Pancreas (tissue), 10 donors: ENCODE results near the gene SRP14. TPM values are rescaled to one million over a fixed set of nuclear protein-coding genes. Genes with fewer than 3 reads are reported as not detected.
"Not testable (repeated sequence)": the region's sequence is repeated elsewhere in the genome, so short reads cannot be mapped to it uniquely, and the experiment has no call there.

Source experiments
- ATAC-seq, 4 donors: fragments of 200-7000 bp; cut with Tn5 transposase; one replicate each; pipeline versions ENCODE4 v1.8.0 to v1.9.1; 2020; ENCODE audit warnings: mild to moderate bottlenecking in 4 of 4, moderate library complexity in 4 of 4
- DNase-seq, 6 donors: peaks; one replicate each; pipeline ENCODE4 v3.0.0-alpha.2; 2020
- FAIRE-seq: peaks from 2 replicates; lab custom pipeline; 2012; peaks lifted over from hg19 to GRCh38; lab: Jason Lieb, UNC
- H3K27ac ChIP-seq, 4 donors: fragments of 200-600 bp; sonication (generic); 1 replicate in 3 of 4; 2 replicates in 1 of 4; pipeline versions ENCODE4 v1.5.0 to v1.8.0; 2020
- H3K27me3 ChIP-seq, 4 donors: fragments of 200-600 bp; one replicate each; pipeline ENCODE4 v1.8.0; 2021
- H3K36me3 ChIP-seq, 3 donors: fragments of 200-600 bp; sonication (generic) in 1 of 3; one replicate each; pipeline versions ENCODE4 v1.5.0 to v1.8.0; 2020 to 2021
- H3K4me1 ChIP-seq, 3 donors: fragments of 200-600 bp; one replicate each; pipeline ENCODE4 v1.8.0; 2021
- H3K4me3 ChIP-seq, 4 donors: fragments of 200-600 bp; sonication (generic) in 2 of 4; one replicate each; pipeline versions ENCODE4 v1.5.0 to v1.8.0; 2020 to 2021
- H3K9me3 ChIP-seq, 4 donors: fragments of 200-600 bp; one replicate each; pipeline ENCODE4 v1.8.0; 2021
- CTCF ChIP-seq, 4 donors: fragments of 200-600 bp; sonication (generic) in 3 of 4; IDR thresholded peaks; one replicate each; pipeline versions ENCODE4 v1.5.0 to v1.8.0; 2021; ENCODE audit warnings: antibody characterized with exemption in 4 of 4
- WGBS, 2 donors: extraction: QIAGEN DNeasy Blood & Tissue Kit; methylation state at CpG; one replicate each; pipeline ENCODE4 v1.1.7; 2013; 5-methylcytosine and 5-hydroxymethylcytosine counted together
- intact Hi-C, 3 donors: fragments of 100-400 bp; cut with DNase I; formaldehyde crosslinking; loops; one replicate each; pipeline versions ENCODE4 v1.11.1 to v1.14.2; 2022
- polyA plus RNA-seq, 2 donors: library from polyadenylated mRNA; stranded (reverse); fragments of 200-250 nt; gene quantifications; one replicate each; pipeline ENCODE4 v1.2.3, GENCODE V29; 2013
- total RNA-seq, 6 donors: library from RNA; stranded (reverse); fragmentation: NEBNext Ultra II Directional in 4 of 6; extraction: Animal tissue kit (Norgen Biotek cat#: 25700) in 4 of 6; gene quantifications; one replicate each; pipeline versions ENCODE4 v1.2.1 to v1.2.4, GENCODE V29; 2021 to 2023
- donor health status: healthy with polysubstance abuse.
- donor health status: DM: no; HTN: no; CAD: no; lungs with moderate emphysema.
- donor health status: DM: no; HTN: no; CAD: no.
- donor health status: control.
- donor health status: control.
- donor health status: Bipolar disorder and iron deficiency.
- donor health status: DM: yes; HTN: yes; CAD: no.
- donor health status: DM: no; HTN: no; CAD: no.
- donor health status: DM: no; HTN: no; CAD: no.
- donor health status: DM: yes; HTN: yes; CAD: no.

SRP14 gene
- total and polyA plus RNA-seq, 8 donors: 42.7 to 198 (median 63.1) TPM

GRCh38 chr15:39997639-39998038 is 41.3 kb downstream of the SRP14 start:
- Histone ChIP-seq H3K27me3 (no peaks in the 10 kb centered on the region), H3K27ac (no peak overlapping the region), H3K36me3 (peaks cover 0 to 20% (median 0%) of the 10 kb centered on the region in 3 donors), H3K9me3 (no peaks in the 10 kb centered on the region), H3K4me1 (peaks cover 3 to 9% (median 5%) of the 10 kb centered on the region in 3 donors), H3K4me3 (no peak overlapping the region)
- intact Hi-C loops: no loop called here
- TF ChIP-seq CTCF (IDR thresholded peaks at IDR 0.05): no peak
- ATAC-seq: no peak
- no peak for FAIRE-seq
- DNase-seq: no peak
- WGBS, 2 donors: 92 to 96% methylated on average over 6 of the region's 6 CpGs

- Histone ChIP-seq H3K9me3 (no peaks in the 10 kb centered on the region), H3K4me3 (no peak overlapping the region), H3K27me3 (no peaks in the 10 kb centered on the region), H3K27ac (no peak overlapping the region), H3K36me3 (peaks cover 0 to 22% (median 0%) of the 10 kb centered on the region in 3 donors), H3K4me1 (peaks cover 3 to 4% (median 3%) of the 10 kb centered on the region in 3 donors)
- WGBS, 2 donors: 100% methylated on average over 1 of the region's 1 CpG
- DNase-seq (no peak), FAIRE-seq (no peak), ATAC-seq (no peak)
- intact Hi-C loops: no loop called here
- no peak for TF ChIP-seq CTCF (IDR thresholded peaks at IDR 0.05)
These were observed 42.0 kb downstream of the SRP14 start for GRCh38 chr15:39997031-39997430.

DNA sequence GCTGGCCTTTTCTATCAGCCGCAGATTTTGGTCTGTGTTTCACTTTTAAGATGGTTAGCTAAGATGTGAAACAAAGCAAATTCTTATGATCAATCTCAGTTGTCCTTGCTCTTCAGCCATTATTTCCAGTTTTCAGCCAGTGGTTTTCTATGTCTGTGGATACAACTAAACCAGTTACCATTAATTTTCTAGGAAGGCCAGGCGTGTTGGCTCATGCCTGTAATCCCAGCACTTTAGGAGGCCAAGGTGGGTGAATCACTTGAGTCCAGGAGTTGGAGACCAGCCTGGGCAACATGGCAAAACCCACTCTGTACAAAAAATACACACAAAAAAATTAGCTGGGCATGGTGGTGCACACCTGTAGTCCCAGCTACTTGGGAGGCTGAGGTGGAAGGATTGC is 42.8 kb downstream of the SRP14 start:
- peaks cover 0 to 30% (median 0%) of the 10 kb centered on the region in 3 donors for H3K36me3 ChIP-seq
- FAIRE-seq: not testable (repeated sequence)
- 95 to 98% methylated on average over 2 of the region's 2 CpGs for WGBS, 2 donors

GRCh38 chr15:39992953-39993352 is 46.0 kb downstream of the SRP14 start:
- FAIRE-seq, H3K27me3 ChIP-seq, H3K4me1 ChIP-seq, ATAC-seq, H3K9me3 ChIP-seq, H3K27ac ChIP-seq, H3K4me3 ChIP-seq, intact Hi-C loops, DNase-seq: not testable (repeated sequence)
- H3K36me3 ChIP-seq: peaks cover 0 to 47% (median 0%) of the 10 kb centered on the region in 3 donors
- WGBS, 2 donors: 93 to 98% methylated on average over 5 of the region's 5 CpGs

More for the DNA sequence above, 42.8 kb downstream of the SRP14 start:
- H3K27me3 ChIP-seq, DNase-seq, H3K4me1 ChIP-seq, ATAC-seq, H3K9me3 ChIP-seq, H3K4me3 ChIP-seq, intact Hi-C loops, H3K27ac ChIP-seq: not testable (repeated sequence)

DNA sequence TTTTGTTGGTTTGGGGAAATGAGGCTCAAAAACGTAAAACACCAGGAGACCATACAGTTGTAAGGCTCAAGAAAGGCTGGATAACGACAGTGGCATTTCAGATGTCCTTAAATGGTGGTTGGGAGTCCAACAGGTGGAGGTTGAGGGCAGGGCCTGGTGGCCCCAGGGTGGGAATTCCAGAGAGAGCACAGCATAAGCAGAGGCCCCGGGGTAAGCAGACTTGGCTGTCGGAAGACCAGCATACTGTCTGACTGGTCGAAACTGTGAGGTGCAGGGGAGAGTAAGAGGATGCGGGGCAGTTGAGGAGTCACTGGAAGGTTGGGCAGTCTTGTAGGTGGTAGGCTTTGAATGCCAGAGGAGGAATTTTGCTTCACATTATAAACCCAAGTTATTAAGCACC is 48.3 kb downstream of the SRP14 start:
- Histone ChIP-seq H3K4me3 (no peak overlapping the region), H3K9me3 (no peaks in the 10 kb centered on the region), H3K27ac (no peak overlapping the region), H3K4me1 (no peaks in the 10 kb centered on the region), H3K36me3 (peaks cover 0 to 52% (median 0%) of the 10 kb centered on the region in 3 donors), H3K27me3 (no peaks in the 10 kb centered on the region)
- no peak for ATAC-seq
- no peak for DNase-seq
- intact Hi-C loops: no loop called here
- no peak for TF ChIP-seq CTCF (IDR thresholded peaks at IDR 0.05)
- no peak for FAIRE-seq
- 77 to 97% methylated on average over 6 of the region's 6 CpGs for WGBS, 2 donors

DNA sequence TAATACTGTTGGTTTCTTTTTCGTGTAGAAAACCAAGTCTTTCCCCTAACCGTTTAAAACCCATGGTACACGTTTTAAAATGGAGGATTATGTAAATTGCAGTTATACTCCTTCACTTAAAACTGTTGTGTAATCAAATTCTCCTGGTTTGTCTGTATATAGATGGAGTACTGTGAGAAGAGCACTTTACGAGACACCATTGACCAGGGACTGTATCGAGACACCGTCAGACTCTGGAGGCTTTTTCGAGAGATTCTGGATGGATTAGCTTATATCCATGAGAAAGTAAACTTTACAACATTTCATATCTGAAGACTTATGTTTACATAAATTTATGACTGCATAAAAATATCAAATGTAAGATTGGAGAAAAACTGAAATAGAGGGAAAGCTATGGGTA is 51.2 kb downstream of the SRP14 start:
- no peak overlapping the region for H3K4me3 ChIP-seq
- H3K4me1 ChIP-seq: no peaks in the 10 kb centered on the region
- TF ChIP-seq CTCF (IDR thresholded peaks at IDR 0.05): no peak
- intact Hi-C loops: no loop called here
- WGBS, 2 donors: 87 to 90% methylated on average over 7 of the region's 7 CpGs
- no peaks in the 10 kb centered on the region for H3K27me3 ChIP-seq
- FAIRE-seq (no peak), DNase-seq (no peak), ATAC-seq (no peak)
- H3K36me3 ChIP-seq: peaks cover 0 to 47% (median 0%) of the 10 kb centered on the region in 3 donors
- H3K9me3 ChIP-seq: no peaks in the 10 kb centered on the region
- H3K27ac ChIP-seq: no peak overlapping the region

Other genes starting within 250 kb of the SRP14 start
- gene GPR176, start 118.9 kb downstream of the SRP14 start, total RNA-seq: 1 to 10 TPM in 2 of 6 donors, under 1 TPM in 4; 0.16 to 6.8 (median 0.60) TPM
- 1 to 10 TPM; 1.0 to 1.1 TPM for gene GPR176, start 118.9 kb downstream of the SRP14 start, polyA plus RNA-seq
- 10 to 100 TPM in 5 of 6 donors, 1 to 10 TPM in 1; 9.9 to 19.7 (median 11.7) TPM for gene EIF2AK4, start 105.1 kb downstream of the SRP14 start, total RNA-seq
- gene EIF2AK4, start 105.1 kb downstream of the SRP14 start, polyA plus RNA-seq: 10 to 100 TPM; 23.2 to 31.1 TPM
- gene BMF, start 69.7 kb upstream of the SRP14 start, total RNA-seq: 10 to 100 TPM in 3 of 6 donors, 1 to 10 TPM in 3; 4.1 to 25.9 (median 8.5) TPM
- gene BMF, start 69.7 kb upstream of the SRP14 start, polyA plus RNA-seq: 1 to 10 TPM; 4.3 to 4.8 TPM
- 1 to 10 TPM in 3 of 6 donors, under 1 TPM in 1, not detected in 2; 0.92 to 1.9 (median 1.5) TPM for gene BUB1B, start 121.9 kb upstream of the SRP14 start, total RNA-seq
- under 1 TPM; 0.09 to 0.30 TPM for gene BUB1B, start 121.9 kb upstream of the SRP14 start, polyA plus RNA-seq
- 1 to 10 TPM; 3.2 to 5.7 (median 4.6) TPM for gene PAK6, start 199.9 kb upstream of the SRP14 start, total RNA-seq
- 1 to 10 TPM; 4.3 to 6.4 TPM for gene PAK6, start 199.9 kb upstream of the SRP14 start, polyA plus RNA-seq
- not detected for gene ANKRD63, start 243.9 kb upstream of the SRP14 start, total RNA-seq
- not detected for gene ANKRD63, start 243.9 kb upstream of the SRP14 start, polyA plus RNA-seq